ENCODE data around the gene IL1A. TPM values are rescaled to one million over a fixed set of nuclear protein-coding genes. Genes with fewer than 3 reads are reported as not detected.

The IL1A gene
- total and polyA plus RNA-seq, 7 donors = 0.08 to 0.12 TPM; not detected in 5

- DNase-seq = no peak
- no peak for ATAC-seq
- Histone ChIP-seq H3K4me1 (no peaks in the 10 kb centered on the region), H3K27ac (no peak overlapping the region), H3K36me3 (ENCODE audit: insufficient read depth in 1 of 2, low read depth in 1 of 2) (no peaks in the 10 kb centered on the region), H3K4me3 (no peak overlapping the region), H3K27me3 (ENCODE audit: insufficient read depth in 3 of 3, low read length in 2 of 3) (no peaks in the 10 kb centered on the region), H3K9me3 (no peaks in the 10 kb centered on the region)
- TF ChIP-seq CTCF (IDR thresholded peaks at IDR 0.05) = no peak
- intact Hi-C loops (cut with DNase I) = no loop called here
Measured at GRCh38 chr2:112751451-112752197, 32.7 kb downstream of the IL1A start.

GRCh38 chr2:112750560-112750843 is 33.8 kb downstream of the IL1A start:
- intact Hi-C loops (cut with DNase I) = no loop called here
- ATAC-seq = no peak
- Histone ChIP-seq H3K9me3 (no peaks in the 10 kb centered on the region), H3K27ac (no peak overlapping the region), H3K27me3 (ENCODE audit: insufficient read depth in 3 of 3, low read length in 2 of 3) (no peaks in the 10 kb centered on the region), H3K4me3 (no peak overlapping the region), H3K36me3 (ENCODE audit: insufficient read depth in 1 of 2, low read depth in 1 of 2) (no peaks in the 10 kb centered on the region), H3K4me1 (no peaks in the 10 kb centered on the region)
- DNase-seq = no peak
- no peak for TF ChIP-seq CTCF (IDR thresholded peaks at IDR 0.05)

- Histone ChIP-seq H3K4me1 (no peaks in the 10 kb centered on the region), H3K4me3 (no peak overlapping the region), H3K27me3 (ENCODE audit: insufficient read depth in 3 of 3, low read length in 2 of 3) (no peaks in the 10 kb centered on the region), H3K27ac (no peak overlapping the region), H3K36me3 (ENCODE audit: insufficient read depth in 1 of 2, low read depth in 1 of 2) (no peaks in the 10 kb centered on the region), H3K9me3 (no peaks in the 10 kb centered on the region)
- DNase-seq (peak; percentile 61 to 74), ATAC-seq (peak in 3 of 4 donors; percentile 16 to 60 (median 51))
- intact Hi-C loops (cut with DNase I) = loop anchor here in 1 of 2 donors (2.0 to 5.0 kb wide), 3 partner anchors 137 to 209 kb away; no protein-coding TSS in a partner anchor
- WGBS, 3 donors = 60 to 64% (median 63%) methylated on average over 9 of the region's 9 CpGs
- TF ChIP-seq CTCF (IDR thresholded peaks at IDR 0.05) = peak; percentile 75
Measured at GRCh38 chr2:112749755-112750559, 34.3 kb downstream of the IL1A start.

GRCh38 chr2:112740527-112740926 is 43.8 kb downstream of the IL1A start:
- ATAC-seq = no peak
- no peaks in the 10 kb centered on the region for H3K4me1 ChIP-seq

More at GRCh38 chr2:112740527-112740926, 43.8 kb downstream of the IL1A start:
- no peaks in the 10 kb centered on the region for H3K36me3 ChIP-seq (ENCODE audit: insufficient read depth in 1 of 2, low read depth in 1 of 2)
- intact Hi-C loops (cut with DNase I) = no loop called here
- WGBS, 3 donors = 92 to 94% (median 92%) methylated on average over 7 of the region's 7 CpGs
- TF ChIP-seq CTCF (IDR thresholded peaks at IDR 0.05) = no peak
- no peaks in the 10 kb centered on the region for H3K9me3 ChIP-seq
- DNase-seq = no peak
- H3K27ac ChIP-seq = no peak overlapping the region
- no peaks in the 10 kb centered on the region for H3K27me3 ChIP-seq (ENCODE audit: insufficient read depth in 3 of 3, low read length in 2 of 3)
- no peak overlapping the region for H3K4me3 ChIP-seq

Data from psoas muscle (tissue), 8 donors.